HCT116 (cell line): ENCODE results near the gene CNTNAP2. TPM values are rescaled to one million over a fixed set of nuclear protein-coding genes. Genes with fewer than 3 reads are reported as not detected.

Experiments
- ATAC-seq: fragments of 200-7000 bp; cut with Tn5 transposase; 2 replicates; pipeline ENCODE4 v1.9.1; 2020; ENCODE audit warnings: mild to moderate bottlenecking, moderate library complexity
- BruUV-seq: library from RNA; stranded (reverse); fragments of 400-500 nt; replicated peaks from 2 replicates; lab custom pipeline; 2021; lab: Mats Ljungman, UMichigan
- CTCF ChIA-PET: fragments of 300-600 bp; sonication (Branson Sonifier 250); formaldehyde crosslinking; loops from one replicate; lab custom pipeline; 2021; ENCODE audit warnings: antibody characterized with exemption; lab: Charles Lee
- POLR2A ChIA-PET: fragments of 300-600, 350-600 bp; sonication (Branson Sonifier 250); formaldehyde crosslinking; loops from one replicate; lab custom pipeline; 2021; ENCODE audit warnings: antibody characterized with exemption; lab: Charles Lee
- RAD21 ChIA-PET, 2 experiments: fragments of 300-600 bp; sonication (Branson Sonifier 250); formaldehyde crosslinking; loops; one replicate each; lab custom pipeline; 2023; ENCODE audit warnings: low total read pairs in 2 of 2; ENCODE audit not compliant: uncharacterized antibody in 2 of 2, unreplicated experiment in 2 of 2, low non-redundant PET in 1 of 2; lab: Charles Lee
- DNase-seq: peaks from one replicate; pipeline ENCODE4 v3.0.0-alpha.2; 2010; ENCODE audit warnings: low read depth, low spot score
- H2AFZ ChIP-seq: fragments of 200-600 bp; shearing (Covaris generic), sonication (generic); 2 replicates; pipeline ENCODE4 v1.6.1; 2017; ENCODE audit warnings: low read depth, mixed run types, mixed read lengths, antibody characterized with exemption, low read length; ENCODE audit not compliant: poor library complexity, severe bottlenecking
- H3K27ac ChIP-seq: 2 replicates; pipeline ENCODE4 v1.5.1; 2012; ENCODE audit warnings: low read depth, low read length
- H3K27me3 ChIP-seq: fragments of 200-600 bp; sonication (generic); 2 replicates; pipeline ENCODE4 v1.6.1; 2016; ENCODE audit warnings: mixed run types, low read length, mixed read lengths; ENCODE audit not compliant: insufficient read depth
- H3K36me3 ChIP-seq, 2 experiments: fragments of 200-500 bp in 1 of 2; fragments of 200-600 bp in 1 of 2; sonication (Bioruptor generic) in 1 of 2; sonication (generic) in 1 of 2; 2 replicates each; pipeline versions ENCODE4 v1.5.1 to v1.6.1; 2014 to 2016; ENCODE audit warnings: low read length in 2 of 2, inconsistent platforms in 1 of 2, mixed read lengths in 1 of 2, mixed run types in 1 of 2; ENCODE audit not compliant: insufficient read depth in 2 of 2, control insufficient read depth in 1 of 2
- H3K4me1 ChIP-seq, 2 experiments: fragments of 200-600 bp in 1 of 2; sonication (generic) in 1 of 2; 2 replicates each; pipeline versions ENCODE4 v1.5.1 to v1.6.1; 2012 to 2017; ENCODE audit warnings: low read length in 2 of 2, inconsistent platforms in 1 of 2, mild to moderate bottlenecking in 1 of 2, mixed read lengths in 1 of 2, mixed run types in 1 of 2, moderate library complexity in 1 of 2; ENCODE audit not compliant: insufficient read depth in 2 of 2, control insufficient read depth in 1 of 2
- H3K4me2 ChIP-seq: fragments of 200-600 bp; sonication (generic); 2 replicates; pipeline ENCODE4 v1.6.1; 2017; ENCODE audit warnings: mixed run types, low read length, mixed read lengths
- H3K4me3 ChIP-seq, 2 experiments: fragments of 200-600 bp in 1 of 2; sonication (generic) in 1 of 2; replicated peaks in 1 of 2; 2 replicates each; pipeline ENCODE4 v1.5.1; 2011 to 2016; ENCODE audit warnings: low read length in 2 of 2, control low read depth in 1 of 2, low read depth in 1 of 2, mild to moderate bottlenecking in 1 of 2, mixed read lengths in 1 of 2, mixed run types in 1 of 2
- H3K79me2 ChIP-seq: fragments of 200-600 bp; sonication (generic); 2 replicates; pipeline ENCODE4 v1.6.1; 2017; ENCODE audit warnings: mild to moderate bottlenecking, mixed run types, low read length, moderate library complexity, mixed read lengths; ENCODE audit not compliant: insufficient read depth
- H3K9ac ChIP-seq: fragments of 200-600 bp; sonication (generic); 2 replicates; pipeline ENCODE4 v1.6.1; 2016; ENCODE audit warnings: low read length, mixed read lengths
- H3K9me2 ChIP-seq: fragments of 200-600 bp; sonication (generic), shearing (Covaris generic); 2 replicates; pipeline ENCODE4 v1.6.1; 2017; ENCODE audit warnings: mixed run types, mild to moderate bottlenecking, moderate library complexity; ENCODE audit not compliant: insufficient read depth
- H3K9me3 ChIP-seq, 2 experiments: fragments of 200-500 bp in 1 of 2; fragments of 200-600 bp in 1 of 2; sonication (Bioruptor generic) in 1 of 2; sonication (generic) in 1 of 2; 2 replicates each; pipeline ENCODE4 v1.6.1; 2014 to 2017; ENCODE audit warnings: low read length in 2 of 2, mixed read lengths in 2 of 2, inconsistent platforms in 1 of 2, low read depth in 1 of 2, mild to moderate bottlenecking in 1 of 2, mixed run types in 1 of 2, moderate library complexity in 1 of 2; ENCODE audit not compliant: control insufficient read depth in 1 of 2, insufficient read depth in 1 of 2
- H4K20me1 ChIP-seq: fragments of 200-600 bp; sonication (generic), shearing (Covaris generic); 2 replicates; pipeline ENCODE4 v1.6.1; 2017; ENCODE audit warnings: mixed run types, mild to moderate bottlenecking, moderate library complexity; ENCODE audit not compliant: insufficient read depth
- CEBPB ChIP-seq: IDR thresholded peaks from 2 replicates; pipeline ENCODE4 v1.6.1; 2012; ENCODE audit warnings: low read depth
- EZH2 ChIP-seq: fragments of 200-600 bp; sonication (generic); IDR thresholded peaks from 2 replicates; pipeline ENCODE4 v1.6.1; 2017; ENCODE audit warnings: antibody characterized with exemption, mixed run types
- EZH2phosphoT487 ChIP-seq: fragments of 200-600 bp; IDR thresholded peaks from 2 replicates; pipeline ENCODE4 v1.6.1; 2018; ENCODE audit warnings: antibody characterized with exemption, borderline replicate concordance
- JUND ChIP-seq: IDR thresholded peaks from 2 replicates; pipeline ENCODE4 v1.6.1; 2012
- POLR2AphosphoS5 ChIP-seq: IDR thresholded peaks from 2 replicates; pipeline ENCODE4 v1.6.1; 2011; ENCODE audit warnings: mild to moderate bottlenecking, low read depth, low read length, moderate library complexity
- SRF ChIP-seq: IDR thresholded peaks from 2 replicates; pipeline ENCODE4 v1.6.1; 2012; ENCODE audit warnings: low read depth
- TCF7L2 ChIP-seq: IDR thresholded peaks from 2 replicates; pipeline ENCODE4 v1.7.0; 2011; ENCODE audit warnings: borderline replicate concordance, inconsistent platforms; ENCODE audit not compliant: insufficient read depth, insufficient read length; ENCODE audit errors: extremely low read depth
- YY1 ChIP-seq: IDR thresholded peaks from 2 replicates; pipeline ENCODE4 v1.6.1; 2011; ENCODE audit warnings: low read length, low read depth, moderate library complexity, mild to moderate bottlenecking; ENCODE audit not compliant: insufficient replicate concordance; ENCODE audit errors: extremely low read depth
- ZFX ChIP-seq: fragments of 450-650 bp; IDR thresholded peaks from 2 replicates; pipeline ENCODE4 v1.6.1; 2017
- ZNF274 ChIP-seq: fragments of 200-500 bp; sonication (Bioruptor generic); IDR thresholded peaks from 2 replicates; pipeline ENCODE4 v1.6.1; 2014; ENCODE audit warnings: mild to moderate bottlenecking, low read depth, low read length, inconsistent platforms
- intact Hi-C: fragments of 100-400 bp; cut with micrococcal nuclease; formaldehyde crosslinking; loops from 2 replicates; pipeline ENCODE4 v1.10.0; 2022
- total RNA-seq: library from RNA; stranded (reverse); gene quantifications from one replicate; pipeline ENCODE4 v1.2.1, GENCODE V29; 2021; ENCODE audit not compliant: unreplicated experiment
- TF ChIP-seq, protein P1 (sequence below): IDR thresholded peaks from 2 replicates; pipeline ENCODE4 v1.6.1; 2012; ENCODE audit warnings: low read depth

CNTNAP2 gene
- total RNA-seq, 1 experiment from 2014 or later: 0.37 TPM

GRCh38 chr7:147472556-147472955, 1356.0 kb downstream of the CNTNAP2 start (continued):
- TF ChIP-seq ZNF274 (no peak), TCF7L2 (no peak), ZFX (no peak), EZH2phosphoT487 (no peak), POLR2AphosphoS5 (no peak), SRF (no peak), CEBPB (no peak), EZH2 (no peak)
- TF ChIP-seq, all 23 proteins: peak for 0

- Histone ChIP-seq H3K4me2 (no peak overlapping the region), H3K4me3 (no peak overlapping the region), H3K9me2 (no peaks in the 10 kb centered on the region), H3K36me3 (no peaks in the 10 kb centered on the region), H3K79me2 (no peaks in the 10 kb centered on the region), H3K27me3 (no peaks in the 10 kb centered on the region), H3K4me1 (no peaks in the 10 kb centered on the region), H4K20me1 (no peaks in the 10 kb centered on the region), H3K27ac (no peak overlapping the region), H2AFZ (no peak overlapping the region), H3K9ac (no peak overlapping the region), H3K9me3 (peaks cover 0 to 22% of the 10 kb centered on the region in 2 experiments; a peak in 1 of 4 replicates)
- DNase-seq: no peak
- intact Hi-C loops: no loop called here
- CTCF ChIA-PET: no interaction called here
- BruUV-seq: no TSS peak
- RAD21 ChIA-PET: no interaction called here
- POLR2A ChIA-PET: no interaction called here
- no peak for TF ChIP-seq YY1
- no peak for TF ChIP-seq EZH2
- TF ChIP-seq SRF: no peak
- TF ChIP-seq, protein P1, sequence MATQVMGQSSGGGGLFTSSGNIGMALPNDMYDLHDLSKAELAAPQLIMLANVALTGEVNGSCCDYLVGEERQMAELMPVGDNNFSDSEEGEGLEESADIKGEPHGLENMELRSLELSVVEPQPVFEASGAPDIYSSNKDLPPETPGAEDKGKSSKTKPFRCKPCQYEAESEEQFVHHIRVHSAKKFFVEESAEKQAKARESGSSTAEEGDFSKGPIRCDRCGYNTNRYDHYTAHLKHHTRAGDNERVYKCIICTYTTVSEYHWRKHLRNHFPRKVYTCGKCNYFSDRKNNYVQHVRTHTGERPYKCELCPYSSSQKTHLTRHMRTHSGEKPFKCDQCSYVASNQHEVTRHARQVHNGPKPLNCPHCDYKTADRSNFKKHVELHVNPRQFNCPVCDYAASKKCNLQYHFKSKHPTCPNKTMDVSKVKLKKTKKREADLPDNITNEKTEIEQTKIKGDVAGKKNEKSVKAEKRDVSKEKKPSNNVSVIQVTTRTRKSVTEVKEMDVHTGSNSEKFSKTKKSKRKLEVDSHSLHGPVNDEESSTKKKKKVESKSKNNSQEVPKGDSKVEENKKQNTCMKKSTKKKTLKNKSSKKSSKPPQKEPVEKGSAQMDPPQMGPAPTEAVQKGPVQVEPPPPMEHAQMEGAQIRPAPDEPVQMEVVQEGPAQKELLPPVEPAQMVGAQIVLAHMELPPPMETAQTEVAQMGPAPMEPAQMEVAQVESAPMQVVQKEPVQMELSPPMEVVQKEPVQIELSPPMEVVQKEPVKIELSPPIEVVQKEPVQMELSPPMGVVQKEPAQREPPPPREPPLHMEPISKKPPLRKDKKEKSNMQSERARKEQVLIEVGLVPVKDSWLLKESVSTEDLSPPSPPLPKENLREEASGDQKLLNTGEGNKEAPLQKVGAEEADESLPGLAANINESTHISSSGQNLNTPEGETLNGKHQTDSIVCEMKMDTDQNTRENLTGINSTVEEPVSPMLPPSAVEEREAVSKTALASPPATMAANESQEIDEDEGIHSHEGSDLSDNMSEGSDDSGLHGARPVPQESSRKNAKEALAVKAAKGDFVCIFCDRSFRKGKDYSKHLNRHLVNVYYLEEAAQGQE: no peak
- TF ChIP-seq JUND: no peak
- no peak for ATAC-seq
Measured at GRCh38 chr7:147474862-147475261, 1358.3 kb downstream of the CNTNAP2 start.
